ENCODE data around the gene NDUFS7.
"Not testable (repeated sequence)": the region's sequence is repeated elsewhere in the genome, so short reads cannot be mapped to it uniquely, and the experiment has no call there.

The NDUFS7 gene

DNA sequence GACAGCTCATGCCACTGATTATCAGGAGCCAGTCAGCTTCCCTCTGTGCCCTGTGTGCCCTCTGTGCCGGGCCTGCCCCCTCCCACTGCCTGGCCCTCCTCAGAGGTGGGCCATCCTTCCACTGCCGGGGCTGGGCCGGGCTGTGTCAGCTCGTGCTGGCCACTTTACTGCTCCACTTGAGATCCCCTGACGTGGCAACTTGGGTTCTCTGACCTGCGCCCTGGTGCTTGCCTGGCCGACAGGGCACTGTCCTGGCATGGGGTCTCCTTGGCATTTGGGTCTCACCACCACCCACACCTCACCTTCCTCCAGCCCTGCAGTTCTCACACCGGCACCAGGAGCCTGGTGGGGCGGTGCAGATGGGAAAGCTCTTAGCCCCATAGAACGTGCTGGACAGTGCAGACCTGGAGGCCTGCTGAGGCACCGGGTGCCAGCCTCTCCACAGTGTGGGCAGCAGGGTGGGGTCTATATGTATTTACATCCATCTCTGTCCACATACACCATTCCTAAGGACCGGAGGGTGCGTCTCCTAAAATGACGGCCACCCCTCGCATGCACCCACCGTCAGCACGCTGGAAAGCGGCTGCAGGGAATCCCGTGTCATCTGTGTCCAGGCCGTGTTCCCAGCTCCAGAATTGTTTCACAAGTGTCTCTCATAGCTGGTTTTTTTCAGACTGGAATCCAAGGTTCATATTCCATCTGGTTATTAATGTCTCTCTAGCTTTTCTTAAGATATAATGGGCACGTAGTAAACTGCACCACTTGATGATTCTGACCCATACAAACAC is 35.4 kb downstream of the NDUFS7 start:
- TF ChIP-seq, protein P1, sequence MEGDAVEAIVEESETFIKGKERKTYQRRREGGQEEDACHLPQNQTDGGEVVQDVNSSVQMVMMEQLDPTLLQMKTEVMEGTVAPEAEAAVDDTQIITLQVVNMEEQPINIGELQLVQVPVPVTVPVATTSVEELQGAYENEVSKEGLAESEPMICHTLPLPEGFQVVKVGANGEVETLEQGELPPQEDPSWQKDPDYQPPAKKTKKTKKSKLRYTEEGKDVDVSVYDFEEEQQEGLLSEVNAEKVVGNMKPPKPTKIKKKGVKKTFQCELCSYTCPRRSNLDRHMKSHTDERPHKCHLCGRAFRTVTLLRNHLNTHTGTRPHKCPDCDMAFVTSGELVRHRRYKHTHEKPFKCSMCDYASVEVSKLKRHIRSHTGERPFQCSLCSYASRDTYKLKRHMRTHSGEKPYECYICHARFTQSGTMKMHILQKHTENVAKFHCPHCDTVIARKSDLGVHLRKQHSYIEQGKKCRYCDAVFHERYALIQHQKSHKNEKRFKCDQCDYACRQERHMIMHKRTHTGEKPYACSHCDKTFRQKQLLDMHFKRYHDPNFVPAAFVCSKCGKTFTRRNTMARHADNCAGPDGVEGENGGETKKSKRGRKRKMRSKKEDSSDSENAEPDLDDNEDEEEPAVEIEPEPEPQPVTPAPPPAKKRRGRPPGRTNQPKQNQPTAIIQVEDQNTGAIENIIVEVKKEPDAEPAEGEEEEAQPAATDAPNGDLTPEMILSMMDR (conservative IDR thresholded peaks at IDR 0.05) = no peak
- TF ChIP-seq ZFX (IDR thresholded peaks at IDR 0.05) = no peak
- no peak overlapping the region for H3K27ac ChIP-seq

DNA sequence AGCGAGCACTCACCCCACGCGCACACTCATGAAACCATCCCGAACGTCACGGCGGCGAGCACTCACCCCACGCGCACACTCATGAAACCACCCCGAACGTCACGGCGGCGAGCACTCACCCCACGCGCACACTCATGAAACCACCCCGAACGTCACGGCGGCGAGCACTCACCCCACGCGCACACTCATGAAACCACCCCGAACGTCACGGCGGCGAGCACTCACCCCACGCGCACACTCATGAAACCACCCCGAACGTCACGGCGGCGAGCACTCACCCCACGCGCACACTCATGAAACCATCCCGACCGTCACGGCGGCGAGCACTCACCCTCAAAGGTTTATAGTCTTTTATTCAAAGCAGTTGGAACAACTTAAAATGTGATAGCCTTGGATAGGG is 36.4 kb downstream of the NDUFS7 start:
- H3K27ac ChIP-seq = not testable (repeated sequence)

DNA sequence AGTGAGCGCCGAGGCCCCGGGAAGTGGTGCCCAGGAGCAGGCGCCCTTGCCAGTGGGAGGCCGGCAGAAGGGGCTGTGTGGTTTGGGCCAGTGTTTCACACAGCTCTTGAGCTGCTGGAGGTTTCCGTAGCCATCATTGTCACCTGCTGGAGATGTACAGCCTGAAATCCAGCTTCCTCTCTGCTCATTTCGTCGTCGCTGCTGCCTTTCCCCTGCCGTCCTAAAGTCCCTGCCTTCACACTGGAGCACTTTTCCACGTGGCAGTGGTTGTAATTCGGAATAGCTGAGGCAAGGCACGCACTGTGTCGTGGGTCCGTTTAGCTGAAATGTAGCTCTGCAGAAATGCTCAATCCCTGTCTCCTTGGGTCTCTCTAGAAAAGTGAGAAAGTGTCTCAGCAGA is 36.9 kb downstream of the NDUFS7 start:
- H3K27ac ChIP-seq = no peak overlapping the region
- TF ChIP-seq ZFX (IDR thresholded peaks at IDR 0.05) = no peak
- TF ChIP-seq, protein P1 (conservative IDR thresholded peaks at IDR 0.05) = no peak

DNA sequence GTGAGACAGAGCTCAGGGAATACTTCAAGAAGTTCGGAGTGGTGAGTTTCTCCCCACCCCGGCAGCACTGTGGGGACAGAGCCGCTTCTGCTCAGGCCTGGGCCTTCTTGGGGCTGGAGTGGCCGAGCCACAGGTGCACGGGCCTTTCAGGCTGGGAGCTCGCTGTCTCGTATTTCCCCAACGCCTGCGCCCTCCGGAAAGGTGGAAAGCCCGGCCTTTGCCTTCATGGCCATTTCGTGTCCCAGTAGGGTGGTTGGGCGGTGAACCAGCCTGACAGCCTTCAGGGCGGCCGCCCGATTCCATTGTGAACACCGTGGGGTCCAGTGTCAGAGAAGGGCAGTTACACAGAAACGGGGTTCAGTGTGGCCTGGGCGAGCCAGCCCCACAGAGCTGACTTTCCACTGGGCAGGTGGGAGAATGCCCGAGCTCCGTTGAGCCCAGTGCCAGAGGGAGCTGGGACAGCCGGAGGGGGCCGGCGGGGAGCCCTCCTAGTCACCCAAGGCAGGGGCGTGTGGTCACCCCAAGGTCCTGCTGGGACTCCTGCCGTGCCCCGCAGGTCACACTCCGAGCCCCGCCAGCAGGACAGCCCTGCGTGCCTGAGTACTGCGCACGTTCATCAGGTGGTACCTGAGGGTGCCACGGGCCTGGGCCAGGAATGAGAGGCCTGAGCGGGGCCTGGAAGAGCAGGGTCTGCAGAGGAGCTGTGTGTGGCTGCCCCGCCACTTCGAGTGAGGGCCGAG is 37.7 kb downstream of the NDUFS7 start:
- H3K27ac ChIP-seq = no peak overlapping the region
- TF ChIP-seq ZFX (IDR thresholded peaks at IDR 0.05) = no peak
- TF ChIP-seq, protein P1 (conservative IDR thresholded peaks at IDR 0.05) = no peak

DNA sequence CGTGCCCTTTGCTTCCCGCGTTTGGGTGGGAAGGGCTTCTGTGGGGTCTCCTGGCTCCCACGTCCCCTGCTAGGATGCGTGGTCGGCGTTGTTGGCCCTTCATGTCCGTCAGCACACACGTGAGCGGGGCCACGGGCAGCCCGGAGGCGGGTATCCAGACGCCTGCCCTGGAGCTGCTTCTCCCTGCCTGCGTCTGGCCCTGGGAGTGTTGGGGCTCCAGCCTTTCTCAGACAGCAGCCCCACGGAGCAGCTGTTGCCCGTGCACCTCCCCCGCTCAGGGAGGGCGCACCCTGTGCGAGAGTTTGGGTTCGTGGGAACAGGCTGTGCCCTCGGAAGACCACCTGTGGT is 38.2 kb downstream of the NDUFS7 start:
- no peak overlapping the region for H3K27ac ChIP-seq
- TF ChIP-seq ZFX (IDR thresholded peaks at IDR 0.05) = no peak
- TF ChIP-seq, protein P1 (conservative IDR thresholded peaks at IDR 0.05) = no peak

DNA sequence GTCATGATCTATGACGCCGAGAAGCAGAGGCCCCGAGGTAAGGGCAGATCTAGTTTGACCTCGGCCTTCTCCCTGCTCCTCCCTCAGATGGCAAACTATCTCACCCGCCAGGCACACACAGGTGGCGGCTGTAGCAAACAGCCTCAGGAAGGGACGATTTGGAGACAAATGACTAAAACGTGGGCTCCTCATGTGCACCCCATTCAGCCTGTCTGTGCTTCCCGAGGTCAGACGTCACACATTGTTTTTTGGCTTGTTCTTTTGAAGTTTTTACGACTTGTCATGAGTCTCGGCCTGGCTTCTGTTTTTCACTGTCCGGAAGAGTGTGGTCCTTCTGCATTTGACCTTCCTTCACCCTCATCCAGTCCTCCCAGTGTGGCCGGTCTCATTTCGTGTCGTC is 38.7 kb downstream of the NDUFS7 start:
- no peak for TF ChIP-seq ZFX (IDR thresholded peaks at IDR 0.05)
- TF ChIP-seq, protein P1 (conservative IDR thresholded peaks at IDR 0.05) = no peak
- no peak overlapping the region for H3K27ac ChIP-seq

DNA sequence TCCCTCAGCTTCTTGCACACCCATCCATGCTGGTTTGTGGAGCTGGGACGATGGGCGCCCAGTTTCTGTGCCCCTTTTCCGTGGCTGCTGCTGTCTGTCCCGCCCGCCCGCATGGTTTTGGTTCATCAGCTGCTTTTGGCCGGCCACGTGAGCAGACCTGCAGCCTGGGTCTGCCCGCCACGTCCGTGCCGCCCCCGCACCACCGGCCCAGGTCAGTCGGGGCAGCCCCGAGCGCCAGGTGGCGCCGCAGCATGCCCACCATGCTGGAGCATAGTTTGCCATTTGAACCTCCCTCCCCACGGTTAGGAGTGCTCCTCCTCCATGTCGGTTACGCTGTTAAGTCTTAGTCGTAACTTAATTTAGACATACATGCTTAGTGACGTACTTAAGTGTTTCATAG is 39.2 kb downstream of the NDUFS7 start:
- no peak overlapping the region for H3K27ac ChIP-seq
- TF ChIP-seq, protein P1 (conservative IDR thresholded peaks at IDR 0.05) = no peak
- no peak for TF ChIP-seq ZFX (IDR thresholded peaks at IDR 0.05)
